ENCODE data around the gene CYTH2.

The CYTH2 gene

GRCh38 chr19:48477698-48478338 lies 8.6 kb downstream of the CYTH2 start:
- H3K9me3 Mint-ChIP-seq, result no peaks in the 10 kb centered on the region
- peak overlapping the region; percentile 29 for H3K27ac Mint-ChIP-seq
- H3K36me3 Mint-ChIP-seq (ENCODE audit: low read depth), result peaks cover 61% of the 10 kb centered on the region
- no peak overlapping the region for H3K4me3 Mint-ChIP-seq
- peaks cover 46% of the 10 kb centered on the region for H3K4me1 Mint-ChIP-seq
- no peak for TF ChIP-seq CTCF (IDR thresholded peaks at IDR 0.05)
- H3K27me3 Mint-ChIP-seq (ENCODE audit: low read depth, poor library complexity), result peaks cover 6% of the 10 kb centered on the region
- DNase-seq, result no peak

DNA sequence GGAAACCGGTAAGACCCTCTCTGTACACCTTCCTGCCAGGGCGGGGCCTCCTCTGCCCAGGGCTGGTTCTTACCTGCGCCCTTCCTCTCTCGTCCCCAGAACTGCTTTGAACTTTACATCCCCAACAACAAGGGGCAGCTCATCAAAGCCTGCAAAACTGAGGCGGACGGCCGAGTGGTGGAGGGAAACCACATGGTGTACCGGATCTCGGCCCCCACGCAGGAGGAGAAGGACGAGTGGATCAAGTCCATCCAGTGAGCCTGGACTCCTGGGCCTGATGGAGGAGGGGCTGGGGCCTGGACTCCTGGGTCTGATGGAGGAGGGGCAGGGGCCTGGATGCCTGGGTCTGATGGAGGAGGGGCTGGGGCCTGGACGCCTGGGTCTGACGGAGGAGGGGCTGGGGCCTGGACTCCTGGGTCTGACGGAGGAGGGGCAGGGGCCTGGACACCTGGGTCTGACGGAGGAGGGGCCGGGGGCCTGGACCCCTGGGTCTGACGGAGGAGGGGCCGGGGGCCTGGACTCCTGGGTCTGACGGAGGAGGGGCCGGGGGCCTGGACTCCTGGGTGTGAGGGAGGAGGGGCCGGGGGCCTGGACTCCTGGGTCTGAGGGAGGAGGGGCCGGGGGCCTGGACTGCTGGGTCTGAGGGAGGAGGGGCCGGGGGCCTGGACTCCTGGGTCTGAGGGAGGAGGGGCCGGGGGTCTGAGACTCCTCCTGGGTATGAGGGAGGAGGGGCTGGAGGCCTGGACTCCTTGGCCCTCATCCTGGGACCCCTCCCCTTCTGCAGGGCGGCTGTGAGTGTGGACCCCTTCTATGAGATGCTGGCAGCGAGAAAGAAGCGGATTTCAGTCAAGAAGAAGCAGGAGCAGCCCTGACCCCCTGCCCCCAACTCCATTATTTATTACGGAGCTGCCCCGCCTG lies 9.4 kb downstream of the CYTH2 start:
- H3K36me3 Mint-ChIP-seq (ENCODE audit: low read depth), result peaks cover 55% of the 10 kb centered on the region
- no peak overlapping the region for H3K4me3 Mint-ChIP-seq
- peaks cover 47% of the 10 kb centered on the region for H3K4me1 Mint-ChIP-seq
- H3K27me3 Mint-ChIP-seq (ENCODE audit: low read depth, poor library complexity), result peaks cover 6% of the 10 kb centered on the region
- peak overlapping the region; percentile 97 for H3K27ac Mint-ChIP-seq
- H3K9me3 Mint-ChIP-seq, result no peaks in the 10 kb centered on the region
- TF ChIP-seq CTCF (IDR thresholded peaks at IDR 0.05), result no peak
- no peak for DNase-seq

GRCh38 chr19:48479686-48480085 lies 10.5 kb downstream of the CYTH2 start:
- H3K27me3 Mint-ChIP-seq (ENCODE audit: low read depth, poor library complexity), result peaks cover 9% of the 10 kb centered on the region
- peak overlapping the region; percentile 97 for H3K27ac Mint-ChIP-seq
- TF ChIP-seq CTCF (IDR thresholded peaks at IDR 0.05), result no peak
- no peak for DNase-seq
- no peak overlapping the region for H3K4me3 Mint-ChIP-seq
- H3K4me1 Mint-ChIP-seq, result peaks cover 53% of the 10 kb centered on the region
- peaks cover 56% of the 10 kb centered on the region for H3K36me3 Mint-ChIP-seq (ENCODE audit: low read depth)
- no peaks in the 10 kb centered on the region for H3K9me3 Mint-ChIP-seq

DNA sequence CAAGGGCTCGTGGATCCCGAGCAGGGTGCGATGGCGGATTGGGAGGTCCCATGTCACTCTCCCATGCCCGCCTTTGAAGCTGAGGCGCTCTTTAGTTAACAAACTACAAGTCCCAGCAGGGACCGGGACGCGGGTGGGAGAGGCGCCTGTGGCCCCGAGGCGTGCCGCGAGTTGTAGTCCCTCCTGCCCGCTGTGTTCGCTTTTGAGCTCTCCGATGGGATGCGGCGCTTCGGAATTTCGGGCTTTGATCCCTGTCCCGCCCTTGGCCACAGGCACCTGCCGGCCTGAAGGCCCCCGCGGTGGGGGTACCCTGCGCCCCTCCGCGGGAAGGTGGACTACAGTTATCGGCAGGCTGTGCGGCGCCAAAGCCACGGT lies 11.0 kb downstream of the CYTH2 start:
- no peak for TF ChIP-seq CTCF (IDR thresholded peaks at IDR 0.05)
- DNase-seq, result no peak
- Mint-ChIP-seq H3K4me1 (peaks cover 58% of the 10 kb centered on the region), H3K36me3 (ENCODE audit: low read depth) (peaks cover 54% of the 10 kb centered on the region), H3K27ac (no peak overlapping the region), H3K9me3 (no peaks in the 10 kb centered on the region), H3K27me3 (ENCODE audit: low read depth, poor library complexity) (peaks cover 9% of the 10 kb centered on the region), H3K4me3 (no peak overlapping the region)

- Mint-ChIP-seq H3K4me1 (peaks cover 56% of the 10 kb centered on the region), H3K27ac (peak overlapping the region; percentile 92)
Observed at GRCh38 chr19:48480558-48481500, 11.7 kb downstream of the CYTH2 start.

More at GRCh38 chr19:48480558-48481500, 11.7 kb downstream of the CYTH2 start:
- no peak for TF ChIP-seq CTCF (IDR thresholded peaks at IDR 0.05)
- peaks cover 47% of the 10 kb centered on the region for H3K36me3 Mint-ChIP-seq (ENCODE audit: low read depth)
- no peak for DNase-seq
- no peaks in the 10 kb centered on the region for H3K9me3 Mint-ChIP-seq
- H3K4me3 Mint-ChIP-seq, result no peak overlapping the region
- peaks cover 9% of the 10 kb centered on the region for H3K27me3 Mint-ChIP-seq (ENCODE audit: low read depth, poor library complexity)
